ENCODE measurements around the gene HHAT. TPM values are rescaled to one million over a fixed set of nuclear protein-coding genes. Genes with fewer than 3 reads are reported as not detected.

The HHAT gene
- total and polyA plus RNA-seq, 2 experiments from 2014 or later, result 1.6 to 1.9 TPM

- Histone ChIP-seq H3K36me3 (ENCODE audit: low read depth) (no peaks in the 10 kb centered on the region), H3K9me2 (ENCODE audit: insufficient read depth) (no peaks in the 10 kb centered on the region), H3K9ac (no peak overlapping the region), H3K4me1 (ENCODE audit: insufficient read depth) (no peaks in the 10 kb centered on the region), H4K20me1 (ENCODE audit: insufficient read depth) (no peaks in the 10 kb centered on the region), H3K4me2 (ENCODE audit: unreplicated experiment) (no peak overlapping the region), H3K4me3 (no peak overlapping the region), H3K9me3 (ENCODE audit: low read depth) (no peaks in the 10 kb centered on the region), H3K79me2 (ENCODE audit: insufficient read depth) (no peaks in the 10 kb centered on the region), H3K27ac (no peak overlapping the region), H2AFZ (no peak overlapping the region), H3F3A (ENCODE audit: insufficient read depth) (no peaks in the 10 kb centered on the region), H3K27me3 (replicated peaks; ENCODE audit: insufficient read depth) (no peaks in the 10 kb centered on the region)
- in situ Hi-C loops (cut with MboI), result no loop called here
- 22 to 45% methylated on average over 3 of the region's 3 CpGs for WGBS, 2 experiments (ENCODE audit: low coverage in 1 of 2, low lambda C conversion rate in 2 of 2, missing lambda C conversion rate in 2 of 2)
- TF ChIP-seq EZH2phosphoT487 (IDR thresholded peaks at IDR 0.05; ENCODE audit: insufficient read depth, low read depth), result no peak
- no peak for TF ChIP-seq EZH2 (IDR thresholded peaks at IDR 0.05; ENCODE audit: insufficient read depth, poor library complexity, severe bottlenecking)
- DNase-seq, result no peak
These were observed 136.4 kb downstream of the HHAT start for GRCh38 chr1:210465150-210465549.

GRCh38 chr1:210467440-210468043 is 138.8 kb downstream of the HHAT start:
- H3K36me3 ChIP-seq (ENCODE audit: low read depth), result no peaks in the 10 kb centered on the region
- H3K9ac ChIP-seq, result no peak overlapping the region
- 69 to 71% methylated on average over 2 of the region's 2 CpGs for WGBS, 2 experiments (ENCODE audit: low coverage in 1 of 2, low lambda C conversion rate in 2 of 2, missing lambda C conversion rate in 2 of 2)
- no peaks in the 10 kb centered on the region for H4K20me1 ChIP-seq (ENCODE audit: insufficient read depth)
- H3K27ac ChIP-seq, result no peak overlapping the region
- no peaks in the 10 kb centered on the region for H3K79me2 ChIP-seq (ENCODE audit: insufficient read depth)
- no peaks in the 10 kb centered on the region for H3F3A ChIP-seq (ENCODE audit: insufficient read depth)
- H3K27me3 ChIP-seq (replicated peaks; ENCODE audit: insufficient read depth), result no peaks in the 10 kb centered on the region
- in situ Hi-C loops (cut with MboI), result no loop called here
- H3K4me1 ChIP-seq (ENCODE audit: insufficient read depth), result no peaks in the 10 kb centered on the region
- no peaks in the 10 kb centered on the region for H3K9me2 ChIP-seq (ENCODE audit: insufficient read depth)
- H3K9me3 ChIP-seq (ENCODE audit: low read depth), result no peaks in the 10 kb centered on the region
- no peak overlapping the region for H3K4me2 ChIP-seq (ENCODE audit: unreplicated experiment)
- DNase-seq, result peak; percentile 20
- H3K4me3 ChIP-seq, result no peak overlapping the region
- TF ChIP-seq EZH2 (IDR thresholded peaks at IDR 0.05; ENCODE audit: insufficient read depth, poor library complexity, severe bottlenecking) (no peak), EZH2phosphoT487 (IDR thresholded peaks at IDR 0.05; ENCODE audit: insufficient read depth, low read depth) (no peak)
- no peak overlapping the region for H2AFZ ChIP-seq

GRCh38 chr1:210469441-210469840 is 140.7 kb downstream of the HHAT start:
- Histone ChIP-seq H3K9ac (no peak overlapping the region), H4K20me1 (ENCODE audit: insufficient read depth) (no peaks in the 10 kb centered on the region), H3F3A (ENCODE audit: insufficient read depth) (no peaks in the 10 kb centered on the region), H3K9me3 (ENCODE audit: low read depth) (no peaks in the 10 kb centered on the region), H3K27ac (no peak overlapping the region), H3K79me2 (ENCODE audit: insufficient read depth) (no peaks in the 10 kb centered on the region), H3K4me1 (ENCODE audit: insufficient read depth) (no peaks in the 10 kb centered on the region), H3K9me2 (ENCODE audit: insufficient read depth) (no peaks in the 10 kb centered on the region), H2AFZ (no peak overlapping the region), H3K36me3 (ENCODE audit: low read depth) (no peaks in the 10 kb centered on the region), H3K4me2 (ENCODE audit: unreplicated experiment) (no peak overlapping the region), H3K4me3 (no peak overlapping the region), H3K27me3 (replicated peaks; ENCODE audit: insufficient read depth) (no peaks in the 10 kb centered on the region)
- no peak for DNase-seq
- in situ Hi-C loops (cut with MboI), result no loop called here
- TF ChIP-seq EZH2 (IDR thresholded peaks at IDR 0.05; ENCODE audit: insufficient read depth, poor library complexity, severe bottlenecking) (no peak), EZH2phosphoT487 (IDR thresholded peaks at IDR 0.05; ENCODE audit: insufficient read depth, low read depth) (no peak)
- 53 to 55% methylated on average over 3 of the region's 3 CpGs for WGBS, 2 experiments (ENCODE audit: low coverage in 1 of 2, low lambda C conversion rate in 2 of 2, missing lambda C conversion rate in 2 of 2)

GRCh38 chr1:210475321-210475720 is 146.6 kb downstream of the HHAT start:
- H3K27ac ChIP-seq, result no peak overlapping the region
- in situ Hi-C loops (cut with MboI), result no loop called here

GRCh38 chr1:210475806-210476205 is 147.1 kb downstream of the HHAT start:
- no peaks in the 10 kb centered on the region for H3K9me2 ChIP-seq (ENCODE audit: insufficient read depth)
- H3K4me3 ChIP-seq, result no peak overlapping the region
- no peaks in the 10 kb centered on the region for H3K9me3 ChIP-seq (ENCODE audit: low read depth)
- no peaks in the 10 kb centered on the region for H3K79me2 ChIP-seq (ENCODE audit: insufficient read depth)
- H3K27ac ChIP-seq, result no peak overlapping the region
- WGBS, 2 experiments (ENCODE audit: low coverage in 1 of 2, low lambda C conversion rate in 2 of 2, missing lambda C conversion rate in 2 of 2), result 41 to 48% methylated on average over 2 of the region's 2 CpGs
- no peak overlapping the region for H3K4me2 ChIP-seq (ENCODE audit: unreplicated experiment)
- TF ChIP-seq EZH2phosphoT487 (IDR thresholded peaks at IDR 0.05; ENCODE audit: insufficient read depth, low read depth), result no peak
- no peak for TF ChIP-seq EZH2 (IDR thresholded peaks at IDR 0.05; ENCODE audit: insufficient read depth, poor library complexity, severe bottlenecking)
- H3K4me1 ChIP-seq (ENCODE audit: insufficient read depth), result no peaks in the 10 kb centered on the region
- no peak for DNase-seq
- H3K27me3 ChIP-seq (replicated peaks; ENCODE audit: insufficient read depth), result no peaks in the 10 kb centered on the region
- no peaks in the 10 kb centered on the region for H4K20me1 ChIP-seq (ENCODE audit: insufficient read depth)
- no peaks in the 10 kb centered on the region for H3F3A ChIP-seq (ENCODE audit: insufficient read depth)
- H3K9ac ChIP-seq, result no peak overlapping the region
- H3K36me3 ChIP-seq (ENCODE audit: low read depth), result no peaks in the 10 kb centered on the region
- no peak overlapping the region for H2AFZ ChIP-seq
- in situ Hi-C loops (cut with MboI), result no loop called here

More at GRCh38 chr1:210475321-210475720, 146.6 kb downstream of the HHAT start:
- no peaks in the 10 kb centered on the region for H3K9me3 ChIP-seq (ENCODE audit: low read depth)
- no peaks in the 10 kb centered on the region for H3K27me3 ChIP-seq (replicated peaks; ENCODE audit: insufficient read depth)
- no peak overlapping the region for H3K9ac ChIP-seq
- no peak overlapping the region for H3K4me2 ChIP-seq (ENCODE audit: unreplicated experiment)
- no peaks in the 10 kb centered on the region for H3K36me3 ChIP-seq (ENCODE audit: low read depth)
- no peak overlapping the region for H2AFZ ChIP-seq
- no peaks in the 10 kb centered on the region for H3K9me2 ChIP-seq (ENCODE audit: insufficient read depth)
- no peaks in the 10 kb centered on the region for H3K79me2 ChIP-seq (ENCODE audit: insufficient read depth)
- no peak for TF ChIP-seq EZH2 (IDR thresholded peaks at IDR 0.05; ENCODE audit: insufficient read depth, poor library complexity, severe bottlenecking)
- no peak for TF ChIP-seq EZH2phosphoT487 (IDR thresholded peaks at IDR 0.05; ENCODE audit: insufficient read depth, low read depth)
- H3F3A ChIP-seq (ENCODE audit: insufficient read depth), result no peaks in the 10 kb centered on the region
- H4K20me1 ChIP-seq (ENCODE audit: insufficient read depth), result no peaks in the 10 kb centered on the region
- no peaks in the 10 kb centered on the region for H3K4me1 ChIP-seq (ENCODE audit: insufficient read depth)
- no peak for DNase-seq
- no peak overlapping the region for H3K4me3 ChIP-seq

Data from GM23248 (cell line).